ENCODE data around the gene ACOT8.
A peak's percentile ranks its signal among the peaks of the same experiment; 100 is the strongest.

Gene ACOT8

GRCh38 chr20:45867819-45868176 lies 10.6 kb upstream of the ACOT8 start:
- TF ChIP-seq TSHZ2 (CRISPR knock-in tag; IDR thresholded peaks at IDR 0.05) = no peak
- TF ChIP-seq SNAI2 (CRISPR knock-in tag; IDR thresholded peaks at IDR 0.05) = no peak
- TF ChIP-seq ZNF8 (CRISPR knock-in tag; IDR thresholded peaks at IDR 0.05) = no peak
- no peak for TF ChIP-seq BACH2 (CRISPR knock-in tag; IDR thresholded peaks at IDR 0.05; ENCODE audit: borderline replicate concordance)
- TF ChIP-seq ZNF70 (CRISPR knock-in tag; IDR thresholded peaks at IDR 0.05) = no peak
- no peak for TF ChIP-seq CSDC2 (CRISPR knock-in tag; IDR thresholded peaks at IDR 0.05)
- TF ChIP-seq ARNTL (CRISPR knock-in tag; IDR thresholded peaks at IDR 0.05; ENCODE audit: borderline replicate concordance, low read depth) = no peak
- TF ChIP-seq POU6F1 (CRISPR knock-in tag; IDR thresholded peaks at IDR 0.05; ENCODE audit: borderline replicate concordance, low read depth) = no peak
- TF ChIP-seq ISL1 (CRISPR knock-in tag; IDR thresholded peaks at IDR 0.05) = peak; percentile 80

GRCh38 chr20:45867136-45867818 lies 10.1 kb upstream of the ACOT8 start:
- peak; percentile 37 for ATAC-seq
- no peak for TF ChIP-seq ZFP30 (CRISPR knock-in tag; IDR thresholded peaks at IDR 0.05)
- no peak for TF ChIP-seq ARNTL (CRISPR knock-in tag; IDR thresholded peaks at IDR 0.05; ENCODE audit: borderline replicate concordance, low read depth)

More at GRCh38 chr20:45867819-45868176, 10.6 kb upstream of the ACOT8 start:
- peak; percentile 84 for ATAC-seq

- TF ChIP-seq ARNTL (CRISPR knock-in tag; IDR thresholded peaks at IDR 0.05; ENCODE audit: borderline replicate concordance, low read depth) (no peak), CSDC2 (CRISPR knock-in tag; IDR thresholded peaks at IDR 0.05) (no peak), TCF4 (CRISPR knock-in tag; IDR thresholded peaks at IDR 0.05; ENCODE audit: borderline replicate concordance) (no peak), TSHZ2 (CRISPR knock-in tag; IDR thresholded peaks at IDR 0.05) (no peak), ZNF8 (CRISPR knock-in tag; IDR thresholded peaks at IDR 0.05) (no peak)
- ATAC-seq = no peak
Measured at GRCh38 chr20:45866454-45866853, 9.3 kb upstream of the ACOT8 start.

- no peak for ATAC-seq
- TF ChIP-seq ZNF70 (CRISPR knock-in tag; IDR thresholded peaks at IDR 0.05) (no peak), ZFP30 (CRISPR knock-in tag; IDR thresholded peaks at IDR 0.05) (no peak), ZC3H10 (CRISPR knock-in tag; IDR thresholded peaks at IDR 0.05) (no peak), ARNTL (CRISPR knock-in tag; IDR thresholded peaks at IDR 0.05; ENCODE audit: borderline replicate concordance, low read depth) (no peak), PATZ1 (CRISPR knock-in tag; IDR thresholded peaks at IDR 0.05; ENCODE audit: borderline replicate concordance) (no peak), GLIS3 (CRISPR knock-in tag; IDR thresholded peaks at IDR 0.05) (no peak), CREB5 (CRISPR knock-in tag; IDR thresholded peaks at IDR 0.05; ENCODE audit: low read depth) (no peak), CSRNP3 (CRISPR knock-in tag; IDR thresholded peaks at IDR 0.05) (no peak), CSDC2 (CRISPR knock-in tag; IDR thresholded peaks at IDR 0.05) (no peak)
Measured at GRCh38 chr20:45863543-45864470, 6.6 kb upstream of the ACOT8 start.

Measured in SK-N-SH treated with all-trans-retinoic acid at 6 μM for 48 hours (cell line).